Activated T-cell treated with anti-CD3 and anti-CD28 coated beads, Interleukin-2, amount 50 U/mL, for 24 hours (primary cell): ENCODE data around the gene STXBP1.

ENCODE experiments used
- DNase-seq: peaks from one replicate; pipeline ENCODE4 v3.0.0-alpha.2; 2020
- H3K27ac Mint-ChIP-seq: 2 replicates; pipeline ENCODE4 v1.8.0; 2020; ENCODE audit warnings: mild to moderate bottlenecking, mixed read lengths
- H3K27me3 Mint-ChIP-seq: 2 replicates; pipeline ENCODE4 v1.8.0; 2020; ENCODE audit warnings: mixed read lengths
- H3K36me3 Mint-ChIP-seq: 2 replicates; pipeline ENCODE4 v1.8.0; 2020; ENCODE audit warnings: low read depth, mixed read lengths
- H3K4me1 Mint-ChIP-seq: 2 replicates; pipeline ENCODE4 v1.8.0; 2020; ENCODE audit warnings: low read depth, mixed read lengths
- H3K4me3 Mint-ChIP-seq: 2 replicates; pipeline ENCODE4 v1.8.0; 2020; ENCODE audit warnings: mild to moderate bottlenecking, moderate library complexity, mixed read lengths
- H3K9me3 Mint-ChIP-seq: 2 replicates; pipeline ENCODE4 v1.8.0; 2020; ENCODE audit warnings: mixed read lengths

STXBP1 gene

DNA sequence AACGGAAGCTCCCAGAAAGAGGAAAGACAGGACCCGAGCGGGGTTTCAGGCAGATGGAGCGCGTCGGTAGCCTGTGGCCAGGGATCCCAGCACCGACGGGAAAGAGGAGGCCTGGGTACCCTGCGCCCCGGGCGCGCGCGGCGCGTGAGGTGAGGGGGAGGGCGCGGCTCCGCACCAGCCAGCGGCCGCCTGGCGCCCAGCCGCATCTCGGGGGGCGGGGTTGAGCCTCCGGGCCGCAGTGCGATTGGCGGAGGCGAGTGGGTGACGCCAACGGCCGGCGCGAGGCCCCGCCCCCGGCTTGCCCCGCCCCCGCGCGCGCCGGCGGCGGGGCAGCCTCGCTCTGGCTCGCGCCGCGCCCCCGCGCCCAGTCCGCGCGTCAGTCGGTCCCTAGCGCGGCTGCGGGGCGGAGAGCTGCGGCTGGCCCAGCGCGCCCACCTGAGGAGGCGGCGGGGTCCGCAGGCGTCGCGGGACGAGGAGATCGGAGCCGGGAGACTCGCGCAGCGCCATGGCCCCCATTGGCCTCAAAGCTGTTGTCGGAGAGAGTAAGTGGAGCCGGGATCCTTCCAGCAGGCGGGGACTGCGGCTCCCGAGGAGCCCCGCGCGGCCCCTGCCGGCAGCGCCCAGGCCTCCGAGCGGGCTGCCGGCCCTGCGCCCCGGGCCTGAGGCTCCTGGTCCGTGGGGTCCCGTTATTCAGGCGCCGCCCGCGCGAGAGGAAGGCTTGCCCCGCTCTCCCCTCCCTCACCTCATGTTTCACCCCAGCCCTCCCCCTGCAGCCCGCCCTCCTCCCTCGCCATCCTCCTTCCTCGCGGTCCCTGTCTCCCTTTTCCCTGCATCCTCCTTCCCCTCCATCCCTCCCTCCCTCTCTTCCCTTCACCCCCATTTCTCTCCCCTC lies at the start of gene STXBP1:
STXBP1 (plus strand) TSS at position 379 of the 892 bp plus-strand sequence; CDS start at position 506, 127 bp downstream.
- peaks cover 33% of the 10 kb centered on the region for H3K27me3 Mint-ChIP-seq
- DNase-seq = peak; percentile 90
- peak within 1 kb of the TSS; percentile 85 for H3K4me3 Mint-ChIP-seq
- peaks cover 30% of the 10 kb centered on the region for H3K4me1 Mint-ChIP-seq
- no peaks in the 10 kb centered on the region for H3K9me3 Mint-ChIP-seq
- peaks cover 5% of the 10 kb centered on the region for H3K36me3 Mint-ChIP-seq
- peak within 1 kb of the TSS; percentile 77 for H3K27ac Mint-ChIP-seq

GRCh38 chr9:127562279-127562796 lies 49.7 kb upstream of the STXBP1 start:
- Mint-ChIP-seq H3K9me3 (no peaks in the 10 kb centered on the region), H3K4me3 (no peak overlapping the region), H3K4me1 (peaks cover 40% of the 10 kb centered on the region), H3K36me3 (peaks cover 2% of the 10 kb centered on the region), H3K27me3 (no peaks in the 10 kb centered on the region), H3K27ac (peak overlapping the region; percentile 12)
- DNase-seq = no peak

DNA sequence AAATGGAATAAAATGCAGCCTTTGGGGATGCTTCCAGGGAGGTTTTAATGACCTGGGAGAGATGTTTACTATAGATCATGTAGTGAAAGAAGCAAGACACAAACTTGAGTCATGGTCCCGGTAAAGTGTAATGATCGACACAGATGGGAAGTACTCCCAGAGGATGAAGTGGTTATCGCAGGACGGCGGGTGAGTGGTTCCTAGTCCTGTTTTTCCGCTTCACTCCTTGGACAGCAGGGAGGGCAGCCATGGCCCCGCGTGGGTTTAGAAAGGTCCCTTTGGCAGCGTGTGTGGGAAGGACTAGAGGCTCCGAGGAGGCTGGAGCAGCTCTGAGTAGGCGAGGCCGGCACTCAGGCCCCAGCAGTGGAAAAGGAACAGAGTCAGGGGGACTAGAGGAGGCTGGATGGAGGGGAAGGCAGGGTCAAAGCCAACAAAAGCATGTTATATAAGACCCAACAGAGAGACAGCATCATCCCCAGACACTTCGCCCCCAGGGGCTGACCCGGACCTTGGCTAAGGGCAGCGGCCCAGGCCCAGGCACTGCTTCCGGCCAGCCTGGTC lies 49.2 kb upstream of the STXBP1 start:
- DNase-seq = no peak
- H3K9me3 Mint-ChIP-seq = no peaks in the 10 kb centered on the region
- H3K36me3 Mint-ChIP-seq = peaks cover 2% of the 10 kb centered on the region
- peaks cover 39% of the 10 kb centered on the region for H3K4me1 Mint-ChIP-seq
- no peak overlapping the region for H3K27ac Mint-ChIP-seq
- no peak overlapping the region for H3K4me3 Mint-ChIP-seq
- H3K27me3 Mint-ChIP-seq = no peaks in the 10 kb centered on the region

- Mint-ChIP-seq H3K36me3 (peaks cover 2% of the 10 kb centered on the region), H3K4me3 (no peak overlapping the region), H3K27me3 (no peaks in the 10 kb centered on the region), H3K4me1 (peaks cover 32% of the 10 kb centered on the region), H3K27ac (no peak overlapping the region), H3K9me3 (no peaks in the 10 kb centered on the region)
- DNase-seq = no peak
Observed at GRCh38 chr9:127563579-127563978, 48.5 kb upstream of the STXBP1 start.

DNA sequence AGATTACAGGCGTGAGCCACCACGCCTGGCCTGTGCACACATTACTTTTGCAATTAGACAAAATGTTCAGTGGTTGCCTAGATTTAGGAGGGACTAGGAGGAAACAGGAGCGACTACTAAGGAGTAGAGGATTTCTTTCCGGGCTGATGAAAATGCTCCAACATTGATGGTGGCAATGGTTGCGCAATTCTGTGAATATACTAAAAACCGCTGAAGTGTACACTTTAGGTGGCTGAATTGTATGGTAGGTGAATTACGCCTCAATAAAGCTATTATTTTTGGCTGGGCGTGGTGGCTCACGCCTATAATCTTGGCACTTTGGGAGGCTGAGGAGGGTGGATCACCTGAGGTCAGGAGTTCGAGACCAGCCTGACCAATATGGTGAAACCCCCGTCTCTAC lies 46.8 kb upstream of the STXBP1 start:
- H3K9me3 Mint-ChIP-seq = no peaks in the 10 kb centered on the region
- peaks cover 2% of the 10 kb centered on the region for H3K36me3 Mint-ChIP-seq
- H3K4me1 Mint-ChIP-seq = peaks cover 35% of the 10 kb centered on the region
- DNase-seq = no peak
- no peak overlapping the region for H3K27ac Mint-ChIP-seq
- H3K27me3 Mint-ChIP-seq = no peaks in the 10 kb centered on the region
- no peak overlapping the region for H3K4me3 Mint-ChIP-seq

DNA sequence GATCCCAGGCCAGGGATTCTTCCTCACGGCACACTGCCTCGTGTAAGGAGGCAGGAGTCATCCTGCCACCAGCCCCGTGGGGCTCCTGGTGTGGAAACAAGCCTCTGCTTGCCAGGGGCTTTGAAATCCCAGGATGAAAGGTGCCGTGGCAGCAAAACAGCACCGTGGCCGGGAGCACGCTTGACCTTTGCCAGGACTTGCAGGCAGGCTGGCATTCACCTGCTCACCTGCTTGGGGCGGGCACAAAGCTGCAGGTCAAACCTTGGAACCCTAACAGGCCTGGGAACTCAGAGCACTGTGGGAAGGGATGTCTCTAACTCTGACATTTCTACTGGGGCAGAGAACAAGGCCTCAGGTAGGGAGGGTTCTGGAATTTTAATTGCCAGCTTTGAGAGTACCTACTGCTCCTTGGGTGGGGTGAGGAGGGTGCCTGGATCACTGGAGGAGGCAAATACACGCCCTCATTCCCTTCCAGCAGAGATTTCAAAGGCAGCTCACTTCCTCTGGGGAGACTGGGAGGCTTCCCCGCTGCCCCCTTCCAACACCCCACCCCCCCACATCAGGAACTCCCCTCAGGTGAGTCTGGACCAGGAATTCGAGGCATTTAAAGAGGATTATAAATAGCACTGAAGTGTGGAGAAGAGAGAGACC lies 45.6 kb upstream of the STXBP1 start:
- DNase-seq = no peak
- Mint-ChIP-seq H3K27ac (no peak overlapping the region), H3K4me3 (no peak overlapping the region)

GRCh38 chr9:127567035-127567729 lies 44.9 kb upstream of the STXBP1 start:
- Mint-ChIP-seq H3K27ac (no peak overlapping the region), H3K9me3 (no peaks in the 10 kb centered on the region), H3K27me3 (no peaks in the 10 kb centered on the region), H3K4me1 (peaks cover 27% of the 10 kb centered on the region), H3K36me3 (peaks cover 2% of the 10 kb centered on the region), H3K4me3 (peak overlapping the region; percentile 57)
- no peak for DNase-seq

More for the DNA sequence above, 45.6 kb upstream of the STXBP1 start:
- Mint-ChIP-seq H3K4me1 (peaks cover 34% of the 10 kb centered on the region), H3K9me3 (no peaks in the 10 kb centered on the region), H3K27me3 (no peaks in the 10 kb centered on the region), H3K36me3 (peaks cover 2% of the 10 kb centered on the region)

DNA sequence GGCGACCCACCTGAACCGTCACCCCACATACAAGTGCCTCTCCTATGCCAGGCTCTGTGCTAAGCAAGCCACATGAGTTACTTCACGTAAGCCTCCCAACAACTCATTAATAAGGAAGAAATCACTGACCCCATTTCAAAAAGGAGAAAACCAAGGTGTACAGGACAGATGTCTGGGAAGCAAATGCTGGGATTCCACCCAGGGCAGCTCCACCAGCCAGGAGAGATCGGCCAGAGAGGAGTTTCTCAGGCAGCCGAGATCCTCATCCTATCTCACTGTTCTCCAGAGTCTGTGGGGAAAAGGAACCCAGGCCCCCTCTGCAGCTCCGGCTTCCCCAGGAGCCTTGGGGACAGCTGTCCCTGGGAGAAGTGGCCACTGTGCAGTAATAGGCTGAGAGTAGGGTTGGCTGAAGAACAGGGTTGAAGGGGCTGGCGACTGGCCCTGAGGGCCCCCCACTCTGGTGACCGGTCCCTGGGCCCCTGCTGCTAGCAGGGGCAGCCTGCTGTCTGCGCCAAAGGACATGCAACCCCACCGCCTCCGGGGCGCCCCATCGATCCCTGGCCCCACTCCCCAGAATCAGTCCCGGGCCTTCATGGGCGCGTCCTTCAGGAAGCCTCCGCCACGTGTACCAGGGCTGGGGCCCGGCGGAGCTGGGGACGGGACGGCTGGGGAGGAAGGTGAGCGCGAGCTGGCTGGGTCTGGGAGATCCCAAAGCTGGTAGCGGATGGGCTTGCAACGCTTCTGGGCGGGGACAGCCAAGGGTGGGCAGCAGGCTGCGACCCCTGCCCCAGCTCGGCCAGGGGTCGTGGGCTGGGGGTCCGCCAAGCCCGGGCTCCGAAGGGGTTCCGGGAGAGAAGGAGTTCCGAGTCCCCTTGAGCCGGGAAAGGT lies 44.1 kb upstream of the STXBP1 start:
- Mint-ChIP-seq H3K27me3 (no peaks in the 10 kb centered on the region), H3K36me3 (peaks cover under 1% of the 10 kb centered on the region), H3K4me3 (peak overlapping the region; percentile 57), H3K4me1 (peaks cover 25% of the 10 kb centered on the region), H3K9me3 (no peaks in the 10 kb centered on the region), H3K27ac (no peak overlapping the region)
- DNase-seq = peak; percentile 57

- Mint-ChIP-seq H3K27ac (no peak overlapping the region), H3K9me3 (no peaks in the 10 kb centered on the region), H3K4me1 (peaks cover 29% of the 10 kb centered on the region), H3K4me3 (peak overlapping the region; percentile 57), H3K36me3 (no peaks in the 10 kb centered on the region), H3K27me3 (no peaks in the 10 kb centered on the region)
- DNase-seq = peak; percentile 56
Observed at GRCh38 chr9:127568618-127568970, 43.5 kb upstream of the STXBP1 start.

- H3K27me3 Mint-ChIP-seq = no peaks in the 10 kb centered on the region
- no peaks in the 10 kb centered on the region for H3K9me3 Mint-ChIP-seq
- peak overlapping the region; percentile 78 for H3K4me3 Mint-ChIP-seq
- H3K4me1 Mint-ChIP-seq = peaks cover 35% of the 10 kb centered on the region
- H3K36me3 Mint-ChIP-seq = no peaks in the 10 kb centered on the region
- H3K27ac Mint-ChIP-seq = peak overlapping the region; percentile 84
- DNase-seq = peak; percentile 84
Observed at GRCh38 chr9:127568971-127569885, 42.8 kb upstream of the STXBP1 start.

GRCh38 chr9:127569886-127570401 lies 42.1 kb upstream of the STXBP1 start:
- Mint-ChIP-seq H3K4me1 (peaks cover 42% of the 10 kb centered on the region), H3K9me3 (no peaks in the 10 kb centered on the region), H3K4me3 (peak overlapping the region; percentile 78), H3K27me3 (no peaks in the 10 kb centered on the region), H3K36me3 (no peaks in the 10 kb centered on the region), H3K27ac (peak overlapping the region; percentile 84)
- DNase-seq = no peak

- peak overlapping the region; percentile 84 for H3K27ac Mint-ChIP-seq
- no peak overlapping the region for H3K4me3 Mint-ChIP-seq
- H3K27me3 Mint-ChIP-seq = no peaks in the 10 kb centered on the region
- no peaks in the 10 kb centered on the region for H3K36me3 Mint-ChIP-seq
- H3K9me3 Mint-ChIP-seq = no peaks in the 10 kb centered on the region
- no peak for DNase-seq
- peaks cover 45% of the 10 kb centered on the region for H3K4me1 Mint-ChIP-seq
Observed at GRCh38 chr9:127570533-127571111, 41.5 kb upstream of the STXBP1 start.
